AG04449 (cell line): ENCODE results near the gene CAMK4.

Source experiments
- CTCF ChIA-PET: fragments of 350-600 bp; formaldehyde crosslinking; extraction: SDS; loops from one replicate; lab custom pipeline; 2021; ENCODE audit warnings: antibody characterized with exemption; lab: Yijun Ruan, JAX
- POLR2A ChIA-PET: fragments of 400-600, 350-600 bp; formaldehyde crosslinking; extraction: SDS; loops from one replicate; lab custom pipeline; 2020; ENCODE audit warnings: antibody characterized with exemption, inconsistent platforms; lab: Yijun Ruan, JAX
- DNase-seq: peaks from one replicate; pipeline ENCODE4 v3.0.0-alpha.2; 2010; ENCODE audit warnings: low read depth, low spot score
- H3K4me3 ChIP-seq: 2 replicates; pipeline ENCODE4 v1.5.1; 2011; ENCODE audit warnings: low read depth, mild to moderate bottlenecking, control low read depth, low read length
- TF ChIP-seq, protein P1 (sequence below): IDR thresholded peaks from one replicate; pipeline ENCODE4 v1.5.1; 2011; ENCODE audit warnings: mild to moderate bottlenecking, moderate library complexity, low read length, control low read depth, inconsistent platforms; ENCODE audit not compliant: insufficient read depth; ENCODE audit errors: missing control alignments

Gene CAMK4

DNA sequence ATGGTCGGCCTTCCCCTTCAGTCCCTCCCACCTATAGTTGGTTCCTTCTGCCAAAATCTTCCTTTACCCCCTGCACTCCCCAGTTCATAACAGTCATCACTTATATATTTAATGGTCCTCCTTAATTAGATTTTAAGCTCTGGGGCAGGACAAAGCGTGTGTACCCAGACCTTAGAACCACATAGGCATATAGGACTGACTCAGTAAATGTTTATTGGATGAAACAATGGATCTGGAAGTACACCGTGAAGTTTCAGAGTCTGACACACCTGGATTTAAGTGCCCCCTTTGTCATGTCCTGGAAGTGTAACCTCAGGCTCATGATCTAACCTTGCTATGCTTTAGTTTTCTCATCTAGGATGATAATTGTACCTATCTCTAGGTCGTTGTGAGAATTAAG is 256.2 kb downstream of the CAMK4 start:
- POLR2A ChIA-PET = no interaction called here
- no peak for DNase-seq
- CTCF ChIA-PET = no interaction called here
- TF ChIP-seq, protein P1, sequence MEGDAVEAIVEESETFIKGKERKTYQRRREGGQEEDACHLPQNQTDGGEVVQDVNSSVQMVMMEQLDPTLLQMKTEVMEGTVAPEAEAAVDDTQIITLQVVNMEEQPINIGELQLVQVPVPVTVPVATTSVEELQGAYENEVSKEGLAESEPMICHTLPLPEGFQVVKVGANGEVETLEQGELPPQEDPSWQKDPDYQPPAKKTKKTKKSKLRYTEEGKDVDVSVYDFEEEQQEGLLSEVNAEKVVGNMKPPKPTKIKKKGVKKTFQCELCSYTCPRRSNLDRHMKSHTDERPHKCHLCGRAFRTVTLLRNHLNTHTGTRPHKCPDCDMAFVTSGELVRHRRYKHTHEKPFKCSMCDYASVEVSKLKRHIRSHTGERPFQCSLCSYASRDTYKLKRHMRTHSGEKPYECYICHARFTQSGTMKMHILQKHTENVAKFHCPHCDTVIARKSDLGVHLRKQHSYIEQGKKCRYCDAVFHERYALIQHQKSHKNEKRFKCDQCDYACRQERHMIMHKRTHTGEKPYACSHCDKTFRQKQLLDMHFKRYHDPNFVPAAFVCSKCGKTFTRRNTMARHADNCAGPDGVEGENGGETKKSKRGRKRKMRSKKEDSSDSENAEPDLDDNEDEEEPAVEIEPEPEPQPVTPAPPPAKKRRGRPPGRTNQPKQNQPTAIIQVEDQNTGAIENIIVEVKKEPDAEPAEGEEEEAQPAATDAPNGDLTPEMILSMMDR = no peak
- no peak overlapping the region for H3K4me3 ChIP-seq

DNA sequence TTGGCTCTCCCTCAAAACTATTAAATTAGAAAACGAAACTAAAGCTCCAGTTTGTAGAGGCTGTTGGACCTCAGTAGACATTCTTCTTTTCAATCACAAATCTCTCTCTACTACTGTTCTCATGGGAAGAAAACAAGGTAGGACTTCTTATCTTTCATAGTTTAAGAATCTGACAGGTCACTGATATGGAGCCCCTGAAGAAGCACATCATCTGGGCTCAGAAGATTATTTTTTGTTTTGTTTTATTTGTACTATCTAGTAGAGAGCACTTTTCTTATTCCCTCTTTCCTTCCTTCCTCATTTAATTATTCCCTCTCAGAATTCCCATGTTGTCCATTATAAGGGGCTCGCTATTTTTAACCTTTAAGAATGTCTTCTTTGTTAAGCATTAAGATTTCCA is 261.9 kb downstream of the CAMK4 start:
- CTCF ChIA-PET = interaction anchor here (0.9 kb wide), 1 partner anchor 22 kb away, joined by 3 read pairs; no protein-coding TSS in a partner anchor
- POLR2A ChIA-PET = no interaction called here
- H3K4me3 ChIP-seq = no peak overlapping the region
- TF ChIP-seq, protein P1 = no peak
- DNase-seq = no peak

DNA sequence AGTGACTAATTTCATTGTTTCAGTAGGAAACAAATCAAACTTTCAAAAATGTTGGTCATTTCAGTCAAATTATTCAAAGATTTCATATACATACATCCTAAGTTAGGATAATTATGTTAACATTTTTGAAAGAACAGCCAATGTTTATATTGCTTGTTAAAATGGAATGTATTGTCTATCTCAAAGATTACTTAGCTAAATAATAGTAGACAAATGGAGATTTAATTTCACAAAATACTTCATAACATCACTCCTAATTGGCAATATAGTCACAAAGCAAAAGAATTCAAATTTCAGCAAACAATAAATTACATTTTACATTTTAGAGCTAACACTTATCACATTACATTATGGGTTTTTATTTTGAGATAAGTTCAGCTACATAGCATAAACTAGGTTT is 262.7 kb downstream of the CAMK4 start:
- ChIA-PET CTCF (no interaction called here), POLR2A (no interaction called here)
- DNase-seq = no peak
- TF ChIP-seq, protein P1 = no peak
- no peak overlapping the region for H3K4me3 ChIP-seq

DNA sequence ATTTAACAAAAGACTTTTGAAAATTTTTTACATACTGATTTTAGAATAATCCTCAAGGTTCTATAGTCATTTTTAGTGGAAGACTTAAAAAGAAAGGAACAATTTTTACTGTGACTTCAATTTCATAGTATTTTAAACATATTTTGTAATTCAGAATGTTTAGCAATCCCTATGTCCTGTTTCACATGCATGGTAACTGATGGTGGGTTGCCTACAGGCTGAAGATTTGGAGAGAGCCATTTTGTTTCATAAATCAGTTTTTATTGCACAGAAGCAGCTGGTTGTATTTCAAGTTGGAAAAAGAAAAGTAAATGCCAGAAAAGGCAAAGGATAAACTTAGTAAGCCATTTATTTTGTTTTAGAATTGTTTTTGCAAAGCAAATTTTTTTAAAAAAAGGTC is 264.2 kb downstream of the CAMK4 start:
- POLR2A ChIA-PET = no interaction called here
- CTCF ChIA-PET = interaction anchor here (0.5 to 1.3 kb wide), 2 partner anchors 10 to 43 kb away, joined by 3 read pairs; no protein-coding TSS in a partner anchor
- TF ChIP-seq, protein P1 = no peak
- no peak for DNase-seq
- no peak overlapping the region for H3K4me3 ChIP-seq

DNA sequence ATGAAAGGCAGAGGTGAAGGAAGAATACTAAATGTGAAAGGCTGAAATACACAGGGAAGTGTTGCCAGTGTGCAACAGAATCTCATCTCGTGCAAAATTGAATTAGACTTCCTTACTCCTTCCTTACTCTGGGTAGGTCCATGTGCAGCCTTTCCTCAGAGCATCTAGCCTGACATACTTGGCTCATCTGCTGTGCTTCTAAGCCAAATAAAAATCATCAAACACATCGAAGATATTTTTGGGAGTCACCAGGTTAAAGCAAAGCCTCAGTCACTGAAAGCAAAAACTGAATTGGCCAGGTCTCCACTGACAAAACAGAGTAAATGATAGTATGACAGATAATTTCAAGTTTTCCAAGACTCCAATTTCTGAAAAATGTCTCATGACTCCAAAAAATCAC is 268.8 kb downstream of the CAMK4 start:
- DNase-seq = no peak
- TF ChIP-seq, protein P1 = no peak
- H3K4me3 ChIP-seq = no peak overlapping the region
- POLR2A ChIA-PET = no interaction called here
- CTCF ChIA-PET = interaction anchor here (1.3 kb wide), 1 partner anchor 15 kb away, joined by 4 read pairs; no protein-coding TSS in a partner anchor

DNA sequence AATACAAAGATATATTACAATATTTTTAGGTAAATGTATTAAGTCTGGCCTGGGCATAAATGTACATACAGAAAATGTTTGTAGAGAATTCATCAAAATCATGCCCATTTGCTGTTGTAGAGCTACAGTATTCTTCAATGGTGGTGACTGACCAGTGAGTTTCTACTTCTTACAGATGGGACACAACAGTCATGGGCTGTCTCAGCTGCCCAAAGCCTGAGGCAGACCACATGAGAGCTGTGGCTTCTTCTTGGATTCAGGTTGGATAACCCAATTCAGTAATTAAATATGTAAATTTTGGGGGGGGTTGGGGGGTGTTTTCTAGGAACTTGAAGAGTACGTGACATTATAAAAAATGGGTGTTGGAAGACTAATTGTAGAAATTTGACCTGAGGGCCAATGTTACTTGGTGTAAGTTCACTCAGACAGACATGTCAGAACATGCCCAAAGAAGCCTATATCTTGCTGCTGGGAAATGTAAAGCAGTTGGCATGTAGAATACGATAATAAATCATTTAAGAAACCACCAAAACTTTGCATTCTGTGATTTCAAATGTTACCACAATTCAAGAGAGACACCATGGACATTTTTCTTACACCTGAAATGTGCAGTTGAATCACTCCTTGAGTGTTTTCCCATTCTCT is 270.3 kb downstream of the CAMK4 start:
- H3K4me3 ChIP-seq = no peak overlapping the region
- DNase-seq = no peak
- ChIA-PET CTCF (interaction anchor here (1.3 to 1.4 kb wide), 2 partner anchors 336 to 681 kb away, joined by 3 to 4 read pairs; no protein-coding TSS in a partner anchor), POLR2A (no interaction called here)
- TF ChIP-seq, protein P1 = no peak
